Psoas muscle (tissue), 8 donors: Measurements from ENCODE around the gene ITIH5. TPM values are rescaled to one million over a fixed set of nuclear protein-coding genes. Genes with fewer than 3 reads are reported as not detected.
"Not testable (repeated sequence)": the region's sequence is repeated elsewhere in the genome, so short reads cannot be mapped to it uniquely, and the experiment has no call there.

ENCODE experiments used
- ATAC-seq, 4 donors: fragments of 200-7000 bp; cut with Tn5 transposase; one replicate each; pipeline ENCODE4 v1.9.1; 2020; ENCODE audit warnings: moderate library complexity in 3 of 4, mild to moderate bottlenecking in 2 of 4
- DNase-seq, 2 donors: peaks; one replicate each; pipeline ENCODE4 v3.0.0-alpha.2; 2020
- H3K27ac ChIP-seq: fragments of 200-600 bp; one replicate; pipeline ENCODE4 v1.8.0; 2022
- H3K27me3 ChIP-seq, 3 donors: fragments of 200-600 bp in 1 of 3; one replicate each; pipeline versions ENCODE4 v1.6.1 to v1.8.0; 2013 to 2022; ENCODE audit warnings: low read length in 2 of 3, mild to moderate bottlenecking in 2 of 3, moderate library complexity in 1 of 3; ENCODE audit not compliant: insufficient read depth in 3 of 3
- H3K36me3 ChIP-seq, 2 donors: fragments of 200-600 bp in 1 of 2; one replicate each; pipeline versions ENCODE4 v1.6.1 to v1.8.0; 2013 to 2022; ENCODE audit warnings: low read depth in 1 of 2, mild to moderate bottlenecking in 1 of 2, moderate library complexity in 1 of 2; ENCODE audit not compliant: insufficient read depth in 1 of 2
- H3K4me1 ChIP-seq: fragments of 200-600 bp; one replicate; pipeline ENCODE4 v1.8.0; 2022
- H3K4me3 ChIP-seq: fragments of 200-600 bp; one replicate; pipeline ENCODE4 v1.8.0; 2022; ENCODE audit warnings: mild to moderate bottlenecking
- H3K9me3 ChIP-seq: fragments of 200-600 bp; one replicate; pipeline ENCODE4 v1.8.0; 2022
- CTCF ChIP-seq: fragments of 200-600 bp; IDR thresholded peaks from one replicate; pipeline ENCODE4 v1.8.0; 2022; ENCODE audit warnings: antibody characterized with exemption
- WGBS, 3 donors: extraction: QIAGEN DNeasy Blood & Tissue Kit; methylation state at CpG; one replicate each; pipeline versions ENCODE4 v1.1.6 to v1.1.7; 2013; 5-methylcytosine and 5-hydroxymethylcytosine counted together
- intact Hi-C, 2 donors: fragments of 100-400 bp; cut with DNase I; formaldehyde crosslinking; loops; one replicate each; pipeline versions ENCODE4 v1.11.0 to v1.14.2; 2022
- polyA plus RNA-seq, 3 donors: library from polyadenylated mRNA; stranded (reverse); fragments of 200-250 nt; gene quantifications; one replicate each; pipeline ENCODE4 v1.2.3, GENCODE V29; 2013
- total RNA-seq, 4 donors: library from RNA; stranded (reverse); fragmentation: NEBNext Ultra II Directional in 2 of 4; extraction: Animal tissue kit (Norgen Biotek cat#: 25700) in 2 of 4; gene quantifications; one replicate each; pipeline versions ENCODE4 v1.2.1 to v1.2.4, GENCODE V29; 2021 to 2023
- donor health status: healthy with polysubstance abuse.
- donor health status: DM: no; HTN: no; CAD: no; lungs with moderate emphysema.
- donor health status: Bipolar disorder and iron deficiency.
- donor health status: healthy.
- donor health status: DM: yes; HTN: yes; CAD: no.
- donor health status: DM: no; HTN: no; CAD: no.
- donor health status: DM: no; HTN: no; CAD: no.
- donor health status: DM: yes; HTN: yes; CAD: no.

ITIH5 gene
- total and polyA plus RNA-seq, 7 donors = 1.3 to 13.0 (median 2.9) TPM

GRCh38 chr10:7689591-7689990 lies 22.8 kb upstream of the ITIH5 start:
- intact Hi-C loops = no loop called here

GRCh38 chr10:7687228-7687907 lies 20.6 kb upstream of the ITIH5 start:
- Histone ChIP-seq H3K4me1 (no peaks in the 10 kb centered on the region), H3K27me3 (no peaks in the 10 kb centered on the region), H3K9me3 (peaks cover 7% of the 10 kb centered on the region), H3K4me3 (no peak overlapping the region), H3K27ac (no peak overlapping the region), H3K36me3 (no peaks in the 10 kb centered on the region)
- TF ChIP-seq CTCF = peak; percentile 76
- intact Hi-C loops = loop anchor here (2.0 kb wide), 2 partner anchors 161 to 163 kb away; no protein-coding TSS in a partner anchor
- ATAC-seq (peak; percentile 52 to 82 (median 75)), DNase-seq (peak; percentile 76 to 80)
- 23 to 24% (median 23%) methylated on average over 20 of the region's 20 CpGs for WGBS, 3 donors

More at GRCh38 chr10:7689591-7689990, 22.8 kb upstream of the ITIH5 start:
- Histone ChIP-seq H3K4me3 (no peak overlapping the region), H3K27me3 (no peaks in the 10 kb centered on the region), H3K4me1 (no peaks in the 10 kb centered on the region), H3K9me3 (peaks cover 7% of the 10 kb centered on the region), H3K36me3 (no peaks in the 10 kb centered on the region), H3K27ac (no peak overlapping the region)
- DNase-seq (no peak), ATAC-seq (no peak)
- no peak for TF ChIP-seq CTCF

GRCh38 chr10:7686351-7687171 lies 19.8 kb upstream of the ITIH5 start:
- ATAC-seq (no peak), DNase-seq (no peak)
- WGBS, 3 donors = 76 to 83% (median 76%) methylated on average over 13 of the region's 13 CpGs
- intact Hi-C loops = loop anchor here (2.0 kb wide), 2 partner anchors 160 to 162 kb away; no protein-coding TSS in a partner anchor
- TF ChIP-seq CTCF = no peak
- Histone ChIP-seq H3K27me3 (no peaks in the 10 kb centered on the region), H3K4me1 (no peaks in the 10 kb centered on the region), H3K27ac (no peak overlapping the region), H3K9me3 (peaks cover 7% of the 10 kb centered on the region), H3K36me3 (no peaks in the 10 kb centered on the region), H3K4me3 (no peak overlapping the region)

- not testable (repeated sequence) for ATAC-seq
Measured at GRCh38 chr10:7680078-7680477, 13.3 kb upstream of the ITIH5 start.

GRCh38 chr10:7679256-7679655 lies 12.5 kb upstream of the ITIH5 start:
- no peak for TF ChIP-seq CTCF
- no peak overlapping the region for H3K4me3 ChIP-seq
- peaks cover 0 to 2% (median 0%) of the 10 kb centered on the region in 3 donors for H3K27me3 ChIP-seq
- DNase-seq (no peak), ATAC-seq (no peak)
- intact Hi-C loops = no loop called here
- no peaks in the 10 kb centered on the region for H3K9me3 ChIP-seq
- 63 to 92% (median 85%) methylated on average over 1 of the region's 1 CpG for WGBS, 3 donors
- H3K36me3 ChIP-seq = no peaks in the 10 kb centered on the region
- H3K27ac ChIP-seq = no peak overlapping the region
- H3K4me1 ChIP-seq = no peaks in the 10 kb centered on the region

More at GRCh38 chr10:7680078-7680477, 13.3 kb upstream of the ITIH5 start:
- H3K4me3 ChIP-seq, H3K4me1 ChIP-seq, H3K36me3 ChIP-seq, intact Hi-C loops, H3K9me3 ChIP-seq, DNase-seq, H3K27me3 ChIP-seq, H3K27ac ChIP-seq: not testable (repeated sequence)
- 74 to 86% (median 83%) methylated on average over 5 of the region's 5 CpGs for WGBS, 3 donors
